Nephron (organoid): ENCODE results near the gene NAA16.

Experiments
- H3K27ac Mint-ChIP-seq, 3 experiments: 2 replicates each; pipeline ENCODE4 v1.8.0; 2020; ENCODE audit warnings: mixed read lengths in 3 of 3, mild to moderate bottlenecking in 2 of 3, moderate library complexity in 1 of 3
- H3K27me3 Mint-ChIP-seq: 2 replicates; pipeline ENCODE4 v1.8.0; 2021; ENCODE audit warnings: low read depth, mild to moderate bottlenecking, moderate library complexity, mixed read lengths
- H3K36me3 Mint-ChIP-seq: 2 replicates; pipeline ENCODE4 v1.8.0; 2020; ENCODE audit warnings: low read depth, mixed read lengths
- H3K4me1 Mint-ChIP-seq: 2 replicates; pipeline ENCODE4 v1.8.0; 2020; ENCODE audit warnings: mixed read lengths
- H3K4me3 Mint-ChIP-seq, 3 experiments: 2 replicates each; pipeline ENCODE4 v1.8.0; 2020; ENCODE audit warnings: mild to moderate bottlenecking in 3 of 3, mixed read lengths in 3 of 3, moderate library complexity in 2 of 3
- H3K9me3 Mint-ChIP-seq: 2 replicates; pipeline ENCODE4 v1.8.0; 2020; ENCODE audit warnings: mixed read lengths
- TF ChIP-seq, protein P1 (sequence below), 3 experiments: fragments of 200-600 bp; sonication (generic); IDR thresholded peaks; one replicate each; pipeline ENCODE4 v1.5.0; 2021; ENCODE audit warnings: antibody characterized with exemption in 3 of 3; ENCODE audit not compliant: unreplicated experiment in 3 of 3

Gene NAA16

DNA sequence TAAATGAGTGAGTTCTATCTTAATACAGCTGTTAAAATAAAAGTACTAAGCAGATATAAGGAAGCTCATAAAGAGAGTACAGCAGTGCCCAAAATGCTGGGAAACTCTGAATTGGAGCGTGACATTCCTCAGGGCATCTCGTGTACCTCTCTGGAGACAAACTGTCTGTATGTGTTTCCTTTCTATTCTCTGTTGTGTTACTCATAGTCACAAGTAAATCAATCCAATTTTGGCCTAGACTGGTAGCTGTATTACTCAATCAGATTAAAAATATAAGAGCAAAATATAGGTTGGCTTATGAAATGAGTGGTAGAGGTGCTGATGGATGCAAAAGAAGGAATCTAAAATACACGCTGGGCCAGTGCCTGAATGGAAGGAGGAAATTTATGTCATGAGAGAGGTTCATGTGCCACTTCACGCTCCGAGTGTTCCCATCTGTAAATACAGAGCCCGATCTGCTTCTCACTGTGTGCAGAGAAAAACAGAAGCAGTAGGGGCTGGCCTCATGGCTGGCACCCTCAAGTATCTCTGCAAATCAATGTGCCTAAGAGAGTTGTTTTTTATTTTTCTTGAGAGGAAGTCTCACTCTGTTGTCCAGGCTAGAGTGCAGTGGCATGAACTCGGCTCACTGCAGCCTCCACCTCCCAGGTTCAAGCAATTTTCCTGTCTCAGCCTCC lies 87.6 kb downstream of the NAA16 start:
- H3K27ac Mint-ChIP-seq, result no peak overlapping the region
- no peaks in the 10 kb centered on the region for H3K36me3 Mint-ChIP-seq
- H3K27me3 Mint-ChIP-seq, result no peaks in the 10 kb centered on the region
- TF ChIP-seq, protein P1, sequence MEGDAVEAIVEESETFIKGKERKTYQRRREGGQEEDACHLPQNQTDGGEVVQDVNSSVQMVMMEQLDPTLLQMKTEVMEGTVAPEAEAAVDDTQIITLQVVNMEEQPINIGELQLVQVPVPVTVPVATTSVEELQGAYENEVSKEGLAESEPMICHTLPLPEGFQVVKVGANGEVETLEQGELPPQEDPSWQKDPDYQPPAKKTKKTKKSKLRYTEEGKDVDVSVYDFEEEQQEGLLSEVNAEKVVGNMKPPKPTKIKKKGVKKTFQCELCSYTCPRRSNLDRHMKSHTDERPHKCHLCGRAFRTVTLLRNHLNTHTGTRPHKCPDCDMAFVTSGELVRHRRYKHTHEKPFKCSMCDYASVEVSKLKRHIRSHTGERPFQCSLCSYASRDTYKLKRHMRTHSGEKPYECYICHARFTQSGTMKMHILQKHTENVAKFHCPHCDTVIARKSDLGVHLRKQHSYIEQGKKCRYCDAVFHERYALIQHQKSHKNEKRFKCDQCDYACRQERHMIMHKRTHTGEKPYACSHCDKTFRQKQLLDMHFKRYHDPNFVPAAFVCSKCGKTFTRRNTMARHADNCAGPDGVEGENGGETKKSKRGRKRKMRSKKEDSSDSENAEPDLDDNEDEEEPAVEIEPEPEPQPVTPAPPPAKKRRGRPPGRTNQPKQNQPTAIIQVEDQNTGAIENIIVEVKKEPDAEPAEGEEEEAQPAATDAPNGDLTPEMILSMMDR (IDR thresholded peaks at IDR 0.05; ENCODE audit: unreplicated experiment in 3 of 3), result no peak
- H3K4me1 Mint-ChIP-seq, result no peaks in the 10 kb centered on the region
- no peak overlapping the region for H3K4me3 Mint-ChIP-seq
- H3K9me3 Mint-ChIP-seq, result no peaks in the 10 kb centered on the region

DNA sequence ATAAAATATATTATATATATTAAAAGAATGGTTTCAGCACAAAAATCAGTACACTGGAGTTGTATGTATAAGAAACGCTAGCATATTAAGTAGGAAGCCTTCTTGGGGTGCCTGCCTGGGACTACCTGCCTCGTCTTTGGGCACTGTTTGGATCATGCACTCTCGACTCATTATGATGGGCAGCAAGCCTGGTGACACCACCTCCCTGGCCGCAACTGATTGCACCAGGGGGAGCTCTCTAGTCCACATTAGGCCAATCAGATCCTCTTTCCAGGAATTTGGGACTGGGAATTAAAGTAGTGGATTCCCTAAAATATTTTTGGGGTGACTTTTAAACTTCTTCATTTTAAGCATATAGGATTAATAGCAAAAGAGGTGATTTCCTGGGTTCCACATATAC lies 90.3 kb downstream of the NAA16 start:
- TF ChIP-seq, protein P1 (IDR thresholded peaks at IDR 0.05; ENCODE audit: unreplicated experiment in 3 of 3), result no peak
- Mint-ChIP-seq H3K27me3 (no peaks in the 10 kb centered on the region), H3K9me3 (no peaks in the 10 kb centered on the region), H3K27ac (no peak overlapping the region), H3K4me1 (no peaks in the 10 kb centered on the region), H3K4me3 (no peak overlapping the region), H3K36me3 (no peaks in the 10 kb centered on the region)

DNA sequence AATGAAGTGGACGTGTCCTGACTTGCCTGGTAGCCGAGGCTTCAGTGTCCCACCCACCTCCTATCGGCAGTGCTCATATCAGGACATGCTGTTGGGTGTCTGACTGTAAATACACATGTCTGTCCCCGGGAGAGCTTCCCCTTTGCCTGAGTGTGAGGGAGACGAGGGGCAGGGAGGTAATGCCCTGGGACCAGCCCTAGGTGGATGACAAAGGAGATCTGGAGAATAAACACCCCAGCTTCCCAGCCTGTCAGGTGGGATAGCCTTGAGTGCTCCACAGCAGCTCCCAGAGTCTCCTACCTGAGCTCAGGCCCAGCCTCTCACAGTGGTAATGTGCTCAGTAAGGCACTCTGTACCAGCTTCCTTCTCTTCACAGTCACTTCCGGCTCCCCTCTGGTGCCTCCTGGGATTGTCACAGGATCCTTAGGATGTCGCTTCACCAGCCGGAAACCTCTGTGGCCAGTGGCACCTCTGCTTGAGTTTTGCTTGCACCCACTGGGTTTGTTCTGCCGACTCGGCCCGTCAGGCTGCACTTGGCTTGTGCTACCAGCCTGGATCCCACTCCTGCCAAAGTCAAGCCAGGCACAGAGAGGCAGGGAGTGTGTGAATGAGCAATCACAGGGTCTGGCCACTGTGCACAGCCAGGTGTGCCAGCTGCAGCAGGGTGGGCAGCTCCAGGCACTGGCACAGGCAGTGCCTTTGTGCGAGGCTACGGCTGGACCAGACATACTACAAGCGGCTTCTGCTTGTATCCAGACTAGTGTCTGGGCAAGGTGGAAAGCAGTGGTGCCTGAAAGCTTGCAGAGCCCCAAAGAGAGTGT lies 91.8 kb downstream of the NAA16 start:
- H3K4me1 Mint-ChIP-seq, result no peaks in the 10 kb centered on the region
- H3K27ac Mint-ChIP-seq, result no peak overlapping the region
- H3K4me3 Mint-ChIP-seq, result no peak overlapping the region
- H3K27me3 Mint-ChIP-seq, result no peaks in the 10 kb centered on the region
- no peaks in the 10 kb centered on the region for H3K9me3 Mint-ChIP-seq
- TF ChIP-seq, protein P1 (IDR thresholded peaks at IDR 0.05; ENCODE audit: unreplicated experiment in 3 of 3), result no peak
- no peaks in the 10 kb centered on the region for H3K36me3 Mint-ChIP-seq

DNA sequence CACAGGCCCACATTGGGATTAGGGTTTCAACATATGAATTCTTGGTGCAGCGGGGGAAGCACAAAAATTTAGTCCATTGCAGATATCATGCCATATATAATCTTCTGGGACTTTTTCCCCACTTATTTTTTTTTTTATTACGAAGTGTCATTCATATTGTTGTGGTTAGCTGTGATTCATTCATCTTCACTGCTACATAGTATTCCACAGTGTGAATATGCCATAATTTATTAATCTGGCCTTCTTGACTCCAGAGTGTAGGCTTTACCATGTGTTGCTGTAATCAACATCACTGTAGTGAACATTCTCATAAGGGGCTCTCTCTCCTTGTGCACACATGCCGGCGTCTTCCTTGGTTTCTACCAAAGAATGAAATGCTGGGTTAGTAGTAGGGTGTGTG lies 92.9 kb downstream of the NAA16 start:
- Mint-ChIP-seq H3K27me3 (no peaks in the 10 kb centered on the region), H3K36me3 (no peaks in the 10 kb centered on the region), H3K4me1 (no peaks in the 10 kb centered on the region), H3K9me3 (no peaks in the 10 kb centered on the region), H3K27ac (no peak overlapping the region), H3K4me3 (no peak overlapping the region)
- TF ChIP-seq, protein P1 (IDR thresholded peaks at IDR 0.05; ENCODE audit: unreplicated experiment in 3 of 3), result no peak

DNA sequence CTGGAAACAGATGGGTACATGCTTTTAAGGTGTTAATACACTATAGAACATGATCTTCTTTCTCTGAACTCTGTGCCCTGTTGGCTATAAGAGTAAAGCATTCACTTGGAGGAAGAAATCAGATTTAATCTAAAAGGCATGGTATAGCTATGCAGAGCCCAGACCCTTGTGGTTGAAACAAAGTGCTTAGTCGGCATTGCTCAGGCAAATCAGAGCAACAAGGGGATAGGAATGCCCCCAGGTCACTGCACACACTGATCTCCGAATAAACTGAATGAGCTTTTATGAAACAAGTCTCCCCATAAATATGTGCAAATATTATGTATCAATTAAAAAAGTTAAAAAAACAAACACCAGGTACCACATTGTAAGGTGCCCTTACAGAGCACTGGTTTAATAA lies 94.3 kb downstream of the NAA16 start:
- Mint-ChIP-seq H3K27me3 (no peaks in the 10 kb centered on the region), H3K4me1 (no peaks in the 10 kb centered on the region), H3K36me3 (no peaks in the 10 kb centered on the region), H3K4me3 (no peak overlapping the region), H3K9me3 (no peaks in the 10 kb centered on the region), H3K27ac (no peak overlapping the region)
- TF ChIP-seq, protein P1 (IDR thresholded peaks at IDR 0.05; ENCODE audit: unreplicated experiment in 3 of 3), result no peak
